ENCODE data around the gene RPS27A.
"Not testable (repeated sequence)": the region's sequence is repeated elsewhere in the genome, so short reads cannot be mapped to it uniquely, and the experiment has no call there.

RPS27A gene

DNA sequence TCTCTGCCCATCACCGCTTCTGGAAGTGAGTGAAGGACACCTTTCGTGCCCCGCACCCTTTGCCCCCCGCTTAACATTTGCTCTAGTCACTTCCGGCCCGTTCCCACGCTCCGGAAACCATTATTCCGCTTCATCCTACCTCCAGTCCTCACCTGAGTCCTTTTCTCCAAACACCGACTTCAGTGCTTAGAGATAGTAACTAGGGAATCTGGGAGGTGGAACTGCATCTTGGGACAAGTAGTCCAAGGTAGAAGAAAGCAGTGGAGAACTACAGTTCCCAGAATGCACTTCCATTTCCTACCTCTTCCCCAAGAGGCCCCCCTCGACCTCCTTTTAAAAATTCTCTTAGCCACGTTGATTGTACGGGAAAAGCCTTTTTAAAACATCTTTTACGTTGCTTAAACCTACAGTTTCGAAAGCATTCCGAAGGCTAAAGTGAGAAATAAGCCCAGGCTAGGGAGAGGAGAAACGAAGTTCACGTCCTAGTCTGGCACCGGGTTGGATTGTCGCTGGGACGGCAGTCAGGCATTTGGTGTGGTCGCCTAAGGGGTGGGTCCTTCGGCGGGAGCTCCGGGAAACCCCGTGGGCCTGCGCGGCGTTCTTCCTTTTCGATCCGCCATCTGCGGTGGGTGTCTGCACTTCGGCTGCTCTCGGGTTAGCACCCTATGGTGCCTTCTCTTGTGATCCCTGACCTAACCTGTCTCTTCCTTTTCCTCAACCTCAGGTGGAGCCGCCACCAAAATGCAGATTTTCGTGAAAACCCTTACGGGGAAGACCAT lies at the start of gene RPS27A, which contains the start of gene CLHC1:
TSS of gene RPS27A (plus strand) at position 605 of the 779 bp plus-strand sequence. CDS start at position 742, 137 bp downstream.
TSS of gene CLHC1 (minus strand) at position 210 of the 779 bp plus-strand sequence. CDS start 9,882 bp downstream, outside the sequence.
- DNase-seq, result peak; percentile 79 to 87 (median 86)

DNA sequence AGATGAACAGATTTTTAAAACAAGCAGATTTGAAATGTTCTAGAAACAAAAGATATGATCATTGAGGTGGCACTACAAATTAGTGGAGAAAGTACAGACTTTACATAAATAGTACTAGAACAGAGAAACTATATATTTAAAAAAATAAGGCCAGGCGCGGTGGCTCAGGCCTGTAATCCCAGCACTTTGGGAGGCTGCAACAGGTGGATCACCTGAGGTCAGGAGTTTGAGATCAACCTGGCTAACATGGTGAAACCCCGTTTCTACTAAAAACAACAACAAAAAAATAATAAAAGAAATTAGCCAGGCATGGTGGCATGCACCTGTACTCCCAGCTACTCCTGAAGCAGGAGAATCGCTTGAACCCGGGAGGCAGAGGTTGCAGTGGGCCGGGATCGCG lies 45.7 kb upstream of the RPS27A start:
- not testable (repeated sequence) for DNase-seq

DNA sequence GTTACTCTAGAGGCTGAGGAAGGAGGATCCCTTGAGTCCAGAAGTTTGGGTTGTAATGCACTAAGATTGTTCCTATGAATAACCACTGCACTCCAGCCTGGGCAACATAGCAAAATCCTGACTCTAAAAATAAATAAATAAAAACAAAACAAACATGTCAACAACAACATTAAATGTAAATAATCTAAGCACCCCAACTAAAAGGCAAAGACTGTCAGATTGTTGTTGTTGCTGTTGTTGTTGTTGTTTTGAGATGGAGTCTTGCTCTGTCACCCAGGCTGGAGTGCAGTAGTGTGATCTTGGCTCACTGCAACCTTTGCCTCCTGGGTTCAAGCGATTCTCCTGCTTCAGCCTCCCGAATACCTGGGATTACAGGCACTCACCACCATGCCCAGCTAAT lies 40.6 kb upstream of the RPS27A start:
- DNase-seq, result not testable (repeated sequence)

DNA sequence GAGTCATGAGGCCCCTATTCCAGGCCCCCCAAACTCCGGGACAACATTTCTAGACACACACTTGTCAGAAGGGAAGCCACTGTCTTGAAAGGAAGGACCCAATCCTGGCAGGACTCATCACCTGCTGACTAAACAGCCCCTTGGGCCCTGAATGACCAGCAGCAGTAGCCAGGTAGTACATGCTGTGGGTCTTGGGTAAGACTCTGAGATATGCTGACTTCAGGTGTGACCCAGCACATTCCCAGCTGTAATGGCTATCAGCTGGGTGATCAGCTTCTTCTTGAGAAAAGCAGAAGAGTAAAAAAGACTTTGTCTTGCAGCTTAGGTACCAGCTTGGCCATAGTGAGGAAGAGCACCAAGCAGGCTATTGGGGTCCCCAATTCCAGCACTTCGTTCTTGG lies 36.0 kb upstream of the RPS27A start:
- DNase-seq, result no peak

DNA sequence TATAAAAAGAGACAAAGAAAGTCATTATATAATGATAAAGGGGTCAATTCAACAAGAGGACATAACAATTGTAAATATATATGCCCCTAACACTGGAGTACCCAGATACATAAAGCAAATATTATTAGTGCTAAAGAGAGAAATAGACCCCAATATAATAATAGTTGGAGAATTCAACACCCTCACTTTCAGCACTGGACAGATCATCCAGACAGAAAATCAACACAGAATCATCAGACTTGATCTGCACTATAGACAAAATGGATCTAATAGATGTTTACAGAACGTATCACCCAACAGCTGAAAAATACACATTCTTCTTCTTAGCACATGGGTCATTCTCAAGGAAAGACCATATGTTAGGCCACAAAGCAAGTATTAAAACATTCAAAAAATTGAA lies 32.1 kb upstream of the RPS27A start:
- DNase-seq, result no peak

DNA sequence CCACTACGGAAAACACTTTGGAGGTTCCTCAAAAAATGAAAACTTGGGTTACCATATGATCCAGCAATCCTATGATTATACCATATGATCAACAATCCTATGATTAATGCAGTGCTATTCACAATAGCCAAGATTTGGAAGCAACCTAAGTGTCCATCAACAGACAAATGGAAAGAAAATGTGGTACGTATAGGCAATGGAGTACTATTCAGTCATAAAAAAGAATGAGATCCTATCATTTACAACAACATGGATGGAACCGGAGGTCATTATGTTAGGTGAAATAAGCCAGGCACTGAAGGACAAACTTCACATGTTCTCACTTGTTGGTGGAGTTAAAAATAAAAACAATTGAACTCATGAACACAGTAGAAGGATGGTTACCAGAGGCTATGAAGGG lies 28.0 kb upstream of the RPS27A start:
- no peak for DNase-seq

DNA sequence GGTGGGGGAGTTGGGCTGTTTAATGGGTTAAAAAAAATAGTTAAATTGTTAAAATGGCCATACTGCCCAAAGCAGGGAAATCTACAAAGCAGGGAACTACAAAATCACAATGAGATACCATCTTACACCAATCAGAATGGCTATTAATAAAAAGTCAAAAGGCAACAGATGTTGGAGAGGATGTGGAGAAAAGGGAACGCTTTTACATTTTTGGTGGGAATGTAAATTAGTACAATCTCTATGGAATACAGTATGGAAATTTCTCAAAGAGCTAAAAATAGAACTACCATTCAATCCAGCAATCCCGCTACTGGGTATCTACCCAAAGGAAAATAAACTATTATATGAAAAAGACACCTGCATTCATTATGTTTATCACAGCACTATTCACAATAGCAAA lies 27.5 kb upstream of the RPS27A start:
- no peak for DNase-seq

DNA sequence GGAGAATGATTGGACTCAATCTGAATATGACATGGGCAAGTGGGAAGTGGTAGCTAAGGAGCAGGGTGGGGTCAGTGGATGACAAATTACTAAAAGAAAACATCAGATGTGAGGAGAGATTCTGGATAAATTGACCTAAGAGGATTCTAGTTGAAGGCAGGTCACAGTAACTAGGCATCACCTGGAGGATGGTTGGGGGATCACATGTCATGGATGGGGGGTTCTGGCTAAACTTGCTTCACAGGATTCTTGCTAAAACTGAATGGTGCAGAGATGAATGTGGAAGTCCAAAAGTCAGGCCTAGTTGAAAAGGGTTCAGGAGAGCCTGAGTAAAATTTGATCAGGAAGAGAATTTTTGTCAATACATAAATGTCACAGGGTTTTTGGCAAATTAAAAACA lies 18.7 kb upstream of the RPS27A start:
- DNase-seq, result no peak

DNA sequence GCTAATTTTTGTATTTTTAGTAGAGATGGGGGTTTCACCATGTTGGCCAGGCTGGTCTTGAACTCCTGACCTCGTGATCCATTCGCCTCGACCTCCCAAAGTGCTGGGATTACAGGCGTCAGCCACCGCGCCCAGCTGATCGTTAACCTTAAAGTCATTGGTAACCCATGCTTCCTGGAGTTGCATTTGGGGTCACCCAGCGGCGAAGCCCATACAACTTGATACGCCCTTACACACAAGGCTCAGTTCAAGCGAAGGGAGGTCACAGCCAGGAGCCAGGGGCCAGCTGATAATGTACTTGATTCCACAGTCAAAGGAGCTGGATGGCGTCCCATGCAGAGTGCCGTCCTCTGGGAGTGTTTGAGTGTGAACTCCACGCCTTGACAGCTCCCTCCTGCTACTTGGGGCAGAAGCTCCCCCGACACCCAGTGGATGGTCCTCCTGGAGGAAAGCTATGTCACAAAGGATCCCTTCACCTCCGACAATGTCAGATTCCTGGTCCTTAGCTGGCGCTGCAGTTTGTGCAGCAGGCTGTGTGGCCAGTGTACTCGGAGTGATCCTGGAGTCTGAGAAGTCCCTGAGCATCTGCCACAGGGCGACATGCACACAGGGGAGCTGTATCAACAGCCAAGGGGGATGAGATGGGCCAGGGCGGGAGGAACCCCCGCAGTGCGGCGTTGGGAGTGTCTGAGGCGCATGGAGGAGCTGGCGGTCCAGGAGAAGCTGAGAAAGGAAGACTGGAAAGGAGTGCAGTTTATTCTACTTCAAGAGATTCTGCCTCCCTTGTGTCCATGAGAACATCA lies 8.3 kb upstream of the RPS27A start:
- DNase-seq, result no peak

DNA sequence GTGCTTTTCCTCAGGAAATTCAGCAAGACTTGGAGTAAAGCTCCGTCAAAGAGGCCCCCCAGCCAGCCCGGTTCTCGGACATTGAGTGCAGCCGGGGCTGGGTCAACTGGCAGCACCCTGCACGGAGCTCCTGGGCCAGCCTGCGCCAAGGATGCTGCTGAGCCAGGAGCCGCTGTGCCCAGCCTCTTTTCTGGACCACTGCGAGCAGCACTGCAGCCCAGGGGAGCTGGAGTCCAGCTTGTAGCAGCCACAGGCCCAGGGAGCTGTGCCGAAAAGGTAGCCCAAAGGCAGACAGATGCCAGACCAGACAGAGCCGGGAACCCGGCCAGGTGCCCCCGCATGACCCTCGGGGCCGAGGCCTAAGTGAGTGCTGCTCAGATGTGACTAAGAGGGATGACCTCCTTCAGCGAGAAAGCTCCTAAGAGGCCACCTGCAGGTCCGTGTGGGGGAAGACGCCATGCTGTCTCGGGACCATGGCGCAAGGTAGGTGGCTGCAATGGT lies 7.7 kb upstream of the RPS27A start:
- DNase-seq, result no peak

DNA sequence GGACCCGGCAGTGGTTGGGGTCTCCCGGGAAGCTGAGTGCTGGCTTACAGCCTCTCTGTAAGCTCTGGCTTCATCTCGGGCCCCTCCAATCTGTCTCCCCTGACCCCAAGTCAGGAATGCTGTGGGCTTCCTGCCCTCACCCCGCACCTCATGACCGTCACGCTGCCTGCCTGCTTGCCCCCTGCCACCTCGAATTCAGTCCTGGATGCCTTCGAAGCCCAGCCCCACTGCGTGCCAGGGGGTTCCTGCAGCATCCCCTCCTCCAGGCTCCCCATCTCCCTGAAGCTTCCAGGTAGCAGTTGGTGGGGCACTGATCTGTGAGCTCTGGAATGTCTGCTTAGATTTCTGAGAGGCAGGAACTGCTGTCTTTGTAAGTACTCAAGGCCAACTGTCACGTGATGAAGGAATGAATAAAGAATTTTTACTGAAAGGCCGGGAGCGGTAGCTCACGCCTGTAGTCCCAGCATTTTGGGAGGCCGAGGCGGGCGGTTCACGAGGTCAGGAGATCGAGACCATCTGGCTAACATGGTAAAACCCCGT lies 6.9 kb upstream of the RPS27A start:
- DNase-seq, result no peak

DNA sequence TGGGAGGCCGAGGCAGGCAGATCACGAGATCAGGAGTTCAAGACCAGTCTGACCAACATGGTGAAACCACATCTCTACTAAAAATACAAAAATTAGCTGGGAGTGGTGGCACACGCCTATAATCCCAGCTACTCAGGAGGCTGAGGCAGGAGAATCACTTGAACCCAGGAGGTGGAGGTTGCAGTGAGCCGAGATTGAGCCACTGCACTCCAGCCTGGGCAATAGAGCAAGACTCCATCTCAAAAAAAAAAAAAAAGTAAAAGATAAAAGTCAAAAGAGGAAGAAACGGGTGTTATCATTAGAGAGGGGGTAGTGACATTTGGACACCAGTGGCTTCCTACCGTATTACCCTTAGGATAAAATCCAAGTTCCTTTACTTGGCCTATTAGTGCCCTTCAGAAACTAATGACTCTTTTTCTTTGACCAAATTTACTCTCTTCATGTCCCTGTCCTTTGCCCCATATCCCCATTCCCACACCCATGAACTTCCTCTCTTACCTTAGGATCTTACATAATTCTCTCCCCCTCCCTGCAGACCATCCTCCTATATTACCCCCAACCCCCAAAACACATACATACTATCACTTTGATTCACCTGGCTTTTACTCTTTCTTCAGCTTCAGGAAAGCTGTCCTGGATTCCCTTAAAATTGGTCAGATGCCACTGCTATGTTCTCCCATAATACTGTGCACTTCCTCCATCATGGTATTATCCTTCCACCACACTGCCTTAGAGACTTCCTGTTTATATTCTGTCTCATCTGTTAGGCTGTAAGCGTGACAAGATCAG lies 4.9 kb upstream of the RPS27A start:
- DNase-seq, result not testable (repeated sequence)

DNA sequence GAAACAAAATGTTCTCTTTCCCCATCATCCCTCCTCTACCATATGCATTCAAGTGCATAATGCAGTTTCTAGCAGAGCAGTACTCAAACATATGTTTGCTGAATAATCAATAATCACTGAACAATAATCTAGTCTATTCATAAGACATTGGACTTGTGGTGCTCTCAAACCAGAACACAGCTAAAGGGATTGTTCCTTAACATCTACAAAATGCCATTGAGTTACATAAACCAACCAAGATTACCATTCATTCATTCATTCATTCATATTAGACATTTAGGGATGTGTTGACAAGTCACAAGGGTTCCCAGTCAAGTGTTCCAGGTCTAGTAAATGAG lies 4.3 kb upstream of the RPS27A start:
- DNase-seq, result no peak

DNA sequence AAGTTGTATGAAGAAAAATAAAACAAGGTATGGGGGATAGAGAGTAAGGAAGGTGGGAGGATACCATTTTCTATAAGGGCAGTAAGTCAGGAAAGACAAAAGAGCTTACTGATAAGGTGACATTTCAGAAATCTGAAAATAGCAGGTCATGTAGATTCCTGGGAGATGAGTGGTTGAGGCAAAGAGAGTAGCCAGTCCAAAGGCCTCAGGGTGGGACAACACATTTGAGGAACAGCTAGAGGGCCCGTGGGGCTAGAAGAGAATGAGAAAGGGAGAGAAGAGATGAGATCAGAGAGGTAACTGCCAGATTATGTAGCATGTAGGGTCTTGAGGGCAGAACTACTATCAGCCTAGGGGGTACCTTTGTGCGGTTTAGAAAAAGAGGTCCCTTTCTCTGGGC lies 3.3 kb upstream of the RPS27A start:
- DNase-seq, result no peak

DNA sequence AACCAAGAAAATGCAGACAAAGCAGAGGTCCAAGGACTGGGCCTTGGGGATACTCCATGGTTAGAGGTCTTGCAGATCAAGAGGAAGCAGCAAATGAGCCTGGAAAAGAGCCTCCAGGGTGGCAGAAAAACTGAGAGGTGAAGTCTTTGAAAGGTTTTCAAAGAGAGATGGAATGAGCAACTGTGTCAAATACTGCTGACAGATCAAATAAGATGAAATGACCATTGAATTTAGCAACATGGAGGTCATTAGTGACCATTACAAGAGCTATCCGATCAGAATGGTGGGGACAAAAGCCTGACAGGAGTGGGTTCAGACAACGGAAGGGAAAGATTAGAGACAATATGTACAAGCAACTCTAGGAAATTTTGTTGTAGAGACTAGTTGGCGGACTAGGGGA lies 1.9 kb upstream of the RPS27A start:
- no peak for DNase-seq

DNA sequence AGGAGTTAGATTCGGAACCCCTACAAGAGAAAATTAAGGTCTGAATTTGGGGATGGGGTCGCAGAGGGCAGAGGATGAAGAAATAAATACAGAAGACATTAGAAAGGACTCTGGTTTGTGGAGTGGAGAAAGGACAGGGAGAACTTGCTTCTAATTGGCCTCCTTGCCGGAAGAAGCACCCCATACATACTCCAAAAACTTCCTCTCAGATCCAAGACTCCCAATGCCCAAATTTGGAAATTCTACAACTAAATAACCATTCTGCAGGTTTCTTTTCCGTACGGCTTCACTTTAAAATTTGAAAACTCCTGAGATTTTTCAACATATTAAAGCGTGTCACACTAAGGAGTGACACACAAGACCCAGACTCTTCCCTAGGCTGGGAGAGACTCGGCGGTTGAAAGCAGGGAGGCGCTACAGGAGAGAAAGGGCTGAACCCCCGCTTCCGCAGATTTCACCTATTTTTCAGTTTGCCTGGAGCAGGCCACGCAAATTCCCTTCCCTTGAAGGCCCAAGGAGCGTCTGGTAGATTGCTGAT lies 873 bp upstream of the RPS27A start:
- DNase-seq, result no peak

DNA sequence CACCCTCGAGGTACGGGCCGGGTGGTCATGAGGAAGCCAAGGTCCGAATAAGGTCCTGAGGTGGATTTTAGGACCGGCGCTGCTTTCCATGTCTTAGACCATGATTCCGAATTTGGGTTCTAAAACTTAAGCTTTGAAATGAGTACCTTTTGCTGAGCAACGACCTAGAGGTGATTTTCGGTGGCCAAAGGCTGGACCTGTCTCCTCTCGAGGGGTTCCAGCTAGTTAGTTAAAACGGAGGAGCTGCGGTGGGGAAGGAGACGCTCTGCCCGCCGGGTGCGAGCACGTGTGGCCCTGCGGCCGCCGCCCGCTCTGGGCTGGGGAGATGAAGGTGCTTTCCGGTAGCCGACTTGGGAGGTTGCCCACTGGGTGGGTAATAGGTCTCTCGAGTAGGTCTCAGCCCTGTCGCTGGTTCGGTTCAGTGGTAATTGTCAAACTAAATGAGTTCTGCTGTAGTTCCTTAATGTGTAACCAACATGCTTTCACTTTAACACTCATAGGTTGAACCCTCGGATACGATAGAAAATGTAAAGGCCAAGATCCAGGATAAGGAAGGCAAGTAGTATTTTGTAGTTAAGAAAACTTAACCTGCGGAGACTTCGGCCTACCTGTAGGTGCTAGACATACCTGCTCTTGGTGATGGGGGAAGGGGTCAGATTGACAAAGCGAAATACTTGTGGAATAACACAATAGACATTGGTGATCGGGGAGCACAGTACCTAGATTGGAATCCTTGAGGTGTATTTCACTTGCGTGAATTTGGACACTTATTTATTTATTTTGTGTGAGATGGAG lies 572 bp downstream of the RPS27A start:
- peak; percentile 14 to 22 (median 20) for DNase-seq

DNA sequence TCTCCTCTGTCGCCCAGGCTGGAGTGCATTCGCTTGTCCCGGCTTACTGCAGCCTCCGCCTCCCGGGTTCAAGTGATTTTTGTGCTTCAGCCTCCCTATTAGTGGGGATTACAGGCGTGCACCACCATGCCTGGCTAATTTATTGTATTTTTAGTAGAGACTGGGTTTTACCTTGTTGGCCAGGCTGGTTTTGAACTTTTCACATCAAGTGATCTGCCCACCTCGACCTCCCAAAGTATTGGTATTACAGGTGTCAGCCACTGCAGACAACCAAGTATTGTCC lies 1.1 kb downstream of the RPS27A start:
- DNase-seq, result no peak

DNA sequence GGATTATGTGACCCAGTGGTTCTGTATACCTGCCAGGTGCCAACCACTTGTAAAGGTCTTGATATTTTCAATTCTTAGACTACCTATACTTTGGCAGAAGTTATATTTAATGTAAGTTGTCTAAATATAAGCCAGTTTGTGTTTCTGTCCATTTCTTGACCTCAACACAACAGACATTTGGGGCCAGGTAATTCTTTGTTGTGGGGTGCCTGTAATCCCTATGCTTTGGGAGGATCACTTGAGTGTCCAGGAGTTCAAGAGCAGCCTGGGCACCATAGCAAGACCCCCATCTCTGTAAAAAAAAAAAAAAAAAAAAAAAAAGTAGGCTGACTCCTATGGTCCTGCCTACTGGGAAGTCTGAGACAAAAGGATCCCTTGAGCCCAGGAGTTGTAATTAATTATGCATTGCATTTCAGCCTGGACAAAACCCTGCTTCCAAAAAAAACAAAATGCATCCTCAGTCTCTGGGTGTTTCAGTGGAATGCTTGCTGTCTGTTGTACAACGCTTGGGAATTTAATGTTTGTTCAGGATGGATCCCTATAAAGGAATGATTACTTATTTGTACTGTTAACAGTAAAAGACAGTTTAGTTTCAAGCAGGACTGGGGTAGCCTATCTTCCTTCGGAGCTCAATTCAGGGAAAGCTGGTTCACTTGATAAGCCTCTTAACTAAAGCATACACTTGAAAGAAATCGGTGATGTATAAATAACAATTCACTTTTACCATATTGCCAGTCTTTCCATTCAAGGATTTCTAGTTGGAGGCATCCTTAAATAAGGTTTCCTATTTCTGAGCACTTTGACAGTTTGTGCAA lies 3.4 kb downstream of the RPS27A start:
- no peak for DNase-seq

DNA sequence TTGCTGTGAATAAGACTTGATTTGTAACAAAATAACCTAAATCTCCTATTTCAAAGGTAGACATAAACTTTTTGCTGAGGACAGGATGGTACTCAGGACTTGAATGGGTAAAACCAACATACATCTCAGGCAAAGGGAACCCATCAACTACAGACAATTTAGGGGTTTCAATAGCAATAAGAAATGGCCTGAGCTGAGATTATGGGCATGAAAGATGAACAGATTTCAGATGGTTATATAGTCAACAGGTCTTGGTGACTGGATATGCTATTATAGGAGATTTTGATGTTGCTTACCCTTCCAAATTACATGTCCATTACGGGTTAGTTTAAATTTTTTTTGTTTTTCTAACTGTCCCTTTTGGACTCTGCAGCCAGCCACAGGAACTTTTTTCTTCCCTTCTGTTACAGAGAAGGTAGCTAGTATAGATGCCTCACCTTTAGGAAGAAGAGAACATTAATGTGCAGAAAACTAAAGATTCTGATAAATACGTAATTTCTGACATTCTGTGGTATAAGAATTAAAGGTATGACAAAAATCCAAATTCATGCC lies 4.6 kb downstream of the RPS27A start:
- no peak for DNase-seq

Measured in activated CD4-positive, CD25-positive, alpha-beta regulatory T cell (primary cell).